ENCODE measurements around the gene ATP23. TPM values are rescaled to one million over a fixed set of nuclear protein-coding genes. Genes with fewer than 3 reads are reported as not detected.
A peak's percentile ranks its signal among the peaks of the same experiment; 100 is the strongest.

The ATP23 gene
- total and polyA plus RNA-seq, 10 of the 15 experiments (the other 5 are each of a cell fraction or from before 2014, with no cell fraction given) = 1.6 to 28.1 (median 15.1) TPM

GRCh38 chr12:57896115-57896433 is 45.3 kb upstream of the ATP23 start:
- ATAC-seq (no peak), DNase-seq (ENCODE audit: low read depth, low spot score) (no peak), FAIRE-seq (no peak)
- CTCF ChIA-PET = interaction anchor here (0.9 to 5.8 kb wide), 20 partner anchors 9 to 144 kb away, joined by 3 to 131 read pairs (median 4); partner anchors contain the start of genes CDK4 and TSFM
- H3K4me3 ChIP-seq = peak overlapping the region; percentile 53; the same call in 1 of the 2 replicates
- peak overlapping the region; percentile 51; the same call in 1 of the 2 replicates for H3K9ac ChIP-seq (ENCODE audit: control insufficient read depth, insufficient read depth, low read length)
- no peak for TF ChIP-seq SUPT20H (IDR thresholded peaks at IDR 0.05; ENCODE audit: borderline replicate concordance, control insufficient read depth, low read depth, low read length)
- TF ChIP-seq SREBF2 (IDR thresholded peaks at IDR 0.05; ENCODE audit: low read length) = no peak
- peak; percentile 14; the same call in 1 of the 2 replicates for TF ChIP-seq RAD21 (IDR thresholded peaks at IDR 0.05; ENCODE audit: insufficient read depth, low read depth, low read length)
- TF ChIP-seq BRCA1 (IDR thresholded peaks at IDR 0.05; ENCODE audit: low read depth, low read length) = no peak
- TF ChIP-seq TCF7 (IDR thresholded peaks at IDR 0.05; ENCODE audit: borderline replicate concordance) = no peak
- 0 out of 6 replicates have a peak, but pooled peaks of 1 of the 3 experiments have one; percentile 8 for TF ChIP-seq CTCF (IDR thresholded peaks at IDR 0.05 in 2 of 3, conservative IDR thresholded peaks at IDR 0.05 in 1 of 3; ENCODE audit: control insufficient read depth in 2 of 3, extremely low read depth in 1 of 3, insufficient read depth in 1 of 3, low read depth in 3 of 3, low read length in 3 of 3)
- no peaks in the 10 kb centered on the region for H3K27me3 ChIP-seq (replicated peaks in 1 of 2; ENCODE audit: control insufficient read depth in 2 of 2, insufficient read depth in 2 of 2, low read length in 1 of 2)
- BruUV-seq (replicated peaks) = no TSS peak
- POLR2A ChIA-PET = interaction anchor here (1.1 to 11.1 kb wide), 3 partner anchors 52 to 61 kb away, joined by 3 to 112 read pairs (median 12); no protein-coding TSS in a partner anchor
- RAD21 ChIA-PET (ENCODE audit: unreplicated experiment) = interaction anchor here (0.8 to 15.2 kb wide), 10 partner anchors 9 to 139 kb away, joined by 3 to 273 read pairs (median 6); partner anchors contain the start of gene CTDSP2
- H3K27ac ChIP-seq (ENCODE audit: control insufficient read depth, insufficient read depth) = no peak overlapping the region
- no peaks in the 10 kb centered on the region for H3K36me3 ChIP-seq (ENCODE audit: control insufficient read depth in 2 of 2, insufficient read depth in 2 of 2, low read length in 1 of 2)
- 24% methylated on average over 6 of the region's 6 CpGs for WGBS (ENCODE audit: insufficient coverage, insufficient replicate concordance, low lambda C conversion rate, missing lambda C conversion rate)
- H2AFZ ChIP-seq (ENCODE audit: control insufficient read depth, low read depth, low read length) = peak overlapping the region; percentile 59; the same call in 1 of the 2 replicates
- H3K4me2 ChIP-seq (ENCODE audit: control insufficient read depth, insufficient read depth) = peak overlapping the region; percentile 89
- SMC1A ChIA-PET (ENCODE audit: uncharacterized antibody, unreplicated experiment) = interaction anchor here (0.6 to 17.5 kb wide), 9 partner anchors 19 to 139 kb away, joined by 3 to 416 read pairs (median 4); partner anchors contain the start of genes AVIL and CTDSP2
- H4K20me1 ChIP-seq (ENCODE audit: control insufficient read depth, insufficient read depth) = no peaks in the 10 kb centered on the region
- no peaks in the 10 kb centered on the region for H3K79me2 ChIP-seq (ENCODE audit: control insufficient read depth, insufficient read depth, low read length)
- in situ Hi-C loops (cut with MboI) (no loop called here), intact Hi-C loops (cut with micrococcal nuclease; ENCODE audit: unreplicated experiment) (no loop called here)
- H3K9me3 ChIP-seq (replicated peaks; ENCODE audit: control insufficient read depth, insufficient read depth, low read length) = no peaks in the 10 kb centered on the region
- H3K4me1 ChIP-seq (ENCODE audit: control insufficient read depth, insufficient read depth, low read length) = peaks cover 61% of the 10 kb centered on the region
